Type B pancreatic cell (in vitro differentiated cells): ENCODE results near the gene TSHB. TPM values are rescaled to one million over a fixed set of nuclear protein-coding genes. Genes with fewer than 3 reads are reported as not detected.

Experiments used
- DNase-seq: peaks from one replicate; pipeline ENCODE4 v3.0.0; 2021; ENCODE audit warnings: mixed read lengths; ENCODE audit not compliant: unreplicated experiment; ENCODE audit errors: extremely low spot score
- H3K27ac Mint-ChIP-seq: 2 replicates; pipeline ENCODE4 v1.8.0; 2021; ENCODE audit warnings: mild to moderate bottlenecking, mixed read lengths
- H3K27me3 Mint-ChIP-seq: 2 replicates; pipeline ENCODE4 v1.8.0; 2021; ENCODE audit warnings: mixed read lengths
- H3K36me3 Mint-ChIP-seq: 2 replicates; pipeline ENCODE4 v1.8.0; 2021; ENCODE audit warnings: mixed read lengths
- H3K4me1 Mint-ChIP-seq: one replicate; pipeline ENCODE4 v1.8.0; 2021; ENCODE audit warnings: mixed read lengths; ENCODE audit not compliant: unreplicated experiment
- H3K4me3 Mint-ChIP-seq: 2 replicates; pipeline ENCODE4 v1.8.0; 2021; ENCODE audit warnings: mild to moderate bottlenecking, mixed read lengths
- H3K9me3 Mint-ChIP-seq: 2 replicates; pipeline ENCODE4 v1.8.0; 2021; ENCODE audit warnings: mixed read lengths
- CTCF ChIP-seq: fragments of 200-600 bp; sonication (generic); conservative IDR thresholded peaks from 2 replicates; pipeline ENCODE4 v1.5.0; 2021; ENCODE audit warnings: antibody characterized with exemption, mild to moderate bottlenecking
- total RNA-seq: library from RNA; stranded (reverse); gene quantifications from 2 replicates; pipeline ENCODE4 v1.2.1, GENCODE V29; 2021; ENCODE audit warnings: low replicate concordance

TSHB gene
- total RNA-seq, 1 donor from 2014 or later = not detected

DNA sequence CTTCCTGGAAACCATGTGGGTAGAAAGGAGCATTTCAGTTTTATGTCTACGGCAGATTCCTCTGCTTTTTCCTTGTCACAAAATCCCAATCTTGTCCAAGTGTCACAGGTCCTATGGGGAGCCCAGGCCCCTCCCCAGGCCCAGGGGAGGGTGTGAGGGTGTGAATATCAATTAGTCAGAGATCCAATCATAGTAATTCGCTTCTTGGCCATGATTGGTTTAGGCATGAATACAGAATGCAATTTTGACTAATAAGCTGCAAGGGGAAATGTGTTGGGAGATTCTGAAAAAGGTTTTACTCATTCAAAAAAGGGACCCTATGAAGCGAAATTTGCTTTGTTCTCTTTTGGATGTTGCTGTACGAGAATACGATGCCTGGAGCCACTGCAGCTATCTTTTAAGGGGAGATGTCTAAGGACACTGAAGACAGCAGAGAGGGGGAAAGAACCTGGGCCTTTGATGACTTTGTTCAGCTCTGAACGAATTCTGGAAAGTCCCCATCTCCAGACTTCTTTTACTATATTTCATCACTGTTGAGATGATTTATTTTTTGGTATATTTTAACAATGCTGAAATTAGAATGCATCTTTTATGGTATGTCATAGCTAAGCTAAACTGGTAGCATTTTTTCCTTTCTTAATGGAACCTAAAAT, 41.5 kb downstream of the TSHB start:
- no peaks in the 10 kb centered on the region for H3K9me3 Mint-ChIP-seq
- H3K36me3 Mint-ChIP-seq = peaks cover 4% of the 10 kb centered on the region
- H3K4me3 Mint-ChIP-seq = no peak overlapping the region
- TF ChIP-seq CTCF = no peak
- H3K27me3 Mint-ChIP-seq = no peaks in the 10 kb centered on the region
- no peak for DNase-seq
- peak overlapping the region; percentile 97 for H3K27ac Mint-ChIP-seq
- H3K4me1 Mint-ChIP-seq = peaks cover 26% of the 10 kb centered on the region

DNA sequence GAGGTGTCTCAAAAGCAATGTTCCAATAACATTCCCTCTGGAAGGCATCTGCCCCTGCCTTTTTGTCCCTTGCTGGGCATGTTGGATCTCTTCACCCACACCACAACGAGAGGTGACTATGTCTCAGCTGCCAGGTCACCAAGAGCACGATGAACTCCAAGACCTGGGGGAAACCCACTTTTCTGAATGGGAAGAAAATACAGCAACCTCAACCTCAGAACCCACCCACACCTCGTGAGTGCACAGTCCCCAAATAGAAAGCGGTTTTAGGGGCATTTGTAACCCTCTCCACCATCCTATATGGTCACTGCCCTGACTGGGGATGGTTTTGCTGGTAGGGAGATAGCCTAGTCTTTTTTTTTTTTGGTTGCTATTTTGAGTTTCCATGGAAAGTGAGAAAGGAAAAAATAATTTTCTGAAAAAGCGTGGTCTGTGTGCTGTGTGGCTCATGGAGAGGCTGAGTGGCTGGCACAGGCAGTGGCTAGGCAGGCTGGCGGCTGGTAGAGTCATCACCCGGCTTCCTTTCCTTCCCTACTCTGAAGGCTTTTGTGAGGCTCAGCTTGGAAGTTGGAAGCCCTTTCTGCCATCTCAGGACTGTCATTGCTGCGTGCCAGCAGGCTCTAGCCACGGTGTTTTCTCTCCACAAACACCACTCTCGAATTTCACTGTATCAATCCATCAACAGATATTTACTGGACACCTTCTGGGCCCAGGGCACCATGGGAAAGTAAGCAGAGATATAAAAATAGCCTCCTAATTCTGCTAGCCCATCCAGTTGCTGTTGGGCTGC, 43.9 kb downstream of the TSHB start:
- H3K4me1 Mint-ChIP-seq = peaks cover 26% of the 10 kb centered on the region

GRCh38 chr1:115074839-115075534, 45.4 kb downstream of the TSHB start:
- no peaks in the 10 kb centered on the region for H3K9me3 Mint-ChIP-seq
- H3K27ac Mint-ChIP-seq = no peak overlapping the region
- peaks cover 25% of the 10 kb centered on the region for H3K4me1 Mint-ChIP-seq
- H3K4me3 Mint-ChIP-seq = no peak overlapping the region
- no peak for TF ChIP-seq CTCF
- DNase-seq = no peak
- H3K36me3 Mint-ChIP-seq = no peaks in the 10 kb centered on the region
- H3K27me3 Mint-ChIP-seq = no peaks in the 10 kb centered on the region

More for the DNA sequence above, 43.9 kb downstream of the TSHB start:
- DNase-seq = no peak
- Mint-ChIP-seq H3K4me3 (no peak overlapping the region), H3K36me3 (peaks cover 3% of the 10 kb centered on the region), H3K27me3 (no peaks in the 10 kb centered on the region), H3K9me3 (no peaks in the 10 kb centered on the region), H3K27ac (no peak overlapping the region)
- TF ChIP-seq CTCF = no peak

- no peaks in the 10 kb centered on the region for H3K27me3 Mint-ChIP-seq
- H3K36me3 Mint-ChIP-seq = no peaks in the 10 kb centered on the region
- no peak overlapping the region for H3K27ac Mint-ChIP-seq
- H3K9me3 Mint-ChIP-seq = no peaks in the 10 kb centered on the region
- TF ChIP-seq CTCF = no peak
- no peak overlapping the region for H3K4me3 Mint-ChIP-seq
- no peak for DNase-seq
- peaks cover 17% of the 10 kb centered on the region for H3K4me1 Mint-ChIP-seq
These were observed 46.8 kb downstream of the TSHB start for GRCh38 chr1:115076384-115076915.

DNA sequence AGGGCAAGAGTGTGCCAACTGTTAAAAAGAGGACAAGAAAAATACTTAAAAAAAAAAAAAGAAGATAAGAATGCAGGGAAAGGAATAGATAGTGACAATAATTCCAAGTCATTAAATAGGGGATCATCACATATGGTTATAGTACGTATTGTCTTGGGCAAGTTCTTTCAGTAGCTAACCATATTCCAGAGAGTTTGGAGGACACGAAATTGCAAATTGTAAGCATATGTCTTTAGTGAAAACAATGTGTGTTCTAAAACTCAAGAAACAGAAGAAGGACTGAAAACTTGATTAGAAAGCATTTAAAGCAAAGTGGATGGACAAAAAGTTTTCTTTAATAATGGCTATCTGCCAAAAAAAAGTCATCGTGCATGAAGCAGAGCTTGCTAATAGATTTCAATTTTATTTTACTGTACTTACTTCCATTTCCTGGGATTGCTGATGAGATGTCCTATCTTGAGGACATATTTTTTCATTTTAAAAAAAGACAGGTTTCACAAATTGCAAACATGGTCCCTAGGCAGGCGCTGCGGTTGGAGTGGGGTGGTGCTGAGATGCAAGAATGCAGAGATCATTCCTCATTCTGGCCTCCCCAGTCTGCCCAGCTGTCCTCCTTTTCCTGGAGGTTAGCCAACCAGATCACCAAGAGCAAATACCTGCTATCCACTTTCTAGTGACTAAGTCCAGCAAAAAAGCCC, 47.8 kb downstream of the TSHB start:
- TF ChIP-seq CTCF = no peak
- no peaks in the 10 kb centered on the region for H3K27me3 Mint-ChIP-seq
- no peak overlapping the region for H3K4me3 Mint-ChIP-seq
- H3K9me3 Mint-ChIP-seq = no peaks in the 10 kb centered on the region
- H3K4me1 Mint-ChIP-seq = peaks cover 14% of the 10 kb centered on the region
- H3K27ac Mint-ChIP-seq = no peak overlapping the region
- no peak for DNase-seq
- H3K36me3 Mint-ChIP-seq = no peaks in the 10 kb centered on the region
